HEK293 (cell line): Measurements from ENCODE around the gene UCK2.

ENCODE experiments used
- CTCF ChIA-PET: fragments of 350-600 bp; formaldehyde crosslinking; extraction: SDS; loops from one replicate; lab custom pipeline; 2021; ENCODE audit warnings: antibody characterized with exemption; lab: Yijun Ruan, JAX
- POLR2A ChIA-PET: fragments of 300-600 bp; formaldehyde crosslinking; extraction: SDS; loops from one replicate; lab custom pipeline; 2020; ENCODE audit warnings: antibody characterized with exemption, inconsistent platforms; lab: Yijun Ruan, JAX
- H3K27ac ChIP-seq: fragments of 200-500 bp; sonication (Bioruptor generic); 2 replicates; pipeline ENCODE4 v1.5.1; 2014; ENCODE audit warnings: low read depth, low read length, control low read depth, inconsistent platforms; ENCODE audit errors: extremely low read depth
- H3K36me3 ChIP-seq, 2 experiments: fragments of 200-500 bp in 1 of 2; sonication (Bioruptor generic) in 1 of 2; 1 replicate in 1 of 2; 2 replicates in 1 of 2; pipeline ENCODE4 v1.5.1; 2014 to 2017; ENCODE audit warnings: inconsistent platforms in 2 of 2, low read length in 2 of 2; ENCODE audit not compliant: control insufficient read depth in 2 of 2, insufficient read depth in 1 of 2
- H3K4me1 ChIP-seq: fragments of 200-500 bp; sonication (Bioruptor generic); 2 replicates; pipeline ENCODE4 v1.5.1; 2014; ENCODE audit warnings: mild to moderate bottlenecking, low read length, inconsistent platforms; ENCODE audit not compliant: control insufficient read depth, insufficient read depth
- H3K4me3 ChIP-seq: 2 replicates; pipeline ENCODE4 v1.5.1; 2011; ENCODE audit warnings: low read depth, mild to moderate bottlenecking, control low read depth, low read length, moderate library complexity
- H3K9me3 ChIP-seq: fragments of 200-500 bp; sonication (Bioruptor generic); 2 replicates; pipeline ENCODE4 v1.5.1; 2014; ENCODE audit warnings: low read depth, low read length, inconsistent platforms; ENCODE audit not compliant: control insufficient read depth, insufficient read depth
- ATF2 ChIP-seq: fragments of 450-650 bp; formaldehyde crosslinking; IDR thresholded peaks from 2 replicates; pipeline ENCODE4 v1.5.1; 2016; ENCODE audit warnings: missing biosample characterization, missing genetic modification characterization, low read depth
- CTCF ChIP-seq: fragments of 450-650 bp; formaldehyde crosslinking; IDR thresholded peaks from 2 replicates; pipeline ENCODE4 v1.5.1; 2016; ENCODE audit warnings: missing biosample characterization, missing genetic modification characterization
- GFI1B ChIP-seq: fragments of 450-650 bp; formaldehyde crosslinking; IDR thresholded peaks from 2 replicates; pipeline ENCODE4 v1.5.1; 2016; ENCODE audit warnings: missing biosample characterization, missing genetic modification characterization
- KLF1 ChIP-seq: fragments of 450-650 bp; formaldehyde crosslinking; IDR thresholded peaks from 2 replicates; pipeline ENCODE4 v1.5.1; 2016; ENCODE audit warnings: missing biosample characterization, missing genetic modification characterization
- KLF7 ChIP-seq: fragments of 450-650 bp; formaldehyde crosslinking; IDR thresholded peaks from 2 replicates; pipeline ENCODE4 v1.5.1; 2016; ENCODE audit warnings: missing biosample characterization, missing genetic modification characterization, borderline replicate concordance
- MZF1 ChIP-seq: fragments of 450-650 bp; formaldehyde crosslinking; IDR thresholded peaks from 2 replicates; pipeline ENCODE4 v1.5.1; 2017; ENCODE audit warnings: missing biosample characterization, missing genetic modification characterization, borderline replicate concordance
- OSR2 ChIP-seq: fragments of 450-650 bp; formaldehyde crosslinking; IDR thresholded peaks from 2 replicates; pipeline ENCODE4 v1.5.1; 2016; ENCODE audit warnings: missing biosample characterization, missing genetic modification characterization
- SP7 ChIP-seq: fragments of 450-650 bp; formaldehyde crosslinking; IDR thresholded peaks from 2 replicates; pipeline ENCODE4 v1.5.1; 2016; ENCODE audit warnings: missing biosample characterization, missing genetic modification characterization
- TRIM28 ChIP-seq: IDR thresholded peaks from 2 replicates; pipeline ENCODE4 v1.6.1; 2011; ENCODE audit warnings: low read length, control low read depth, borderline replicate concordance
- ZBTB26 ChIP-seq: fragments of 450-650 bp; formaldehyde crosslinking; optimal IDR thresholded peaks from 2 replicates; pipeline ENCODE3; 2016; ENCODE audit warnings: missing biosample characterization, mild to moderate bottlenecking, missing genetic modification characterization
- ZNF155 ChIP-seq: fragments of 450-650 bp; formaldehyde crosslinking; IDR thresholded peaks from 2 replicates; pipeline ENCODE4 v1.5.1; 2016; ENCODE audit warnings: missing biosample characterization, missing genetic modification characterization
- ZNF157 ChIP-seq: fragments of 450-650 bp; formaldehyde crosslinking; IDR thresholded peaks from 2 replicates; pipeline ENCODE4 v1.5.1; 2016; ENCODE audit warnings: missing biosample characterization, missing genetic modification characterization
- ZNF184 ChIP-seq: fragments of 450-650 bp; IDR thresholded peaks from 2 replicates; pipeline ENCODE4 v1.5.1; 2018; ENCODE audit warnings: missing biosample characterization, mild to moderate bottlenecking, missing genetic modification characterization
- ZNF214 ChIP-seq: fragments of 450-650 bp; formaldehyde crosslinking; IDR thresholded peaks from 2 replicates; pipeline ENCODE4 v1.5.1; 2017; ENCODE audit warnings: missing biosample characterization, mild to moderate bottlenecking, missing genetic modification characterization, borderline replicate concordance
- ZNF311 ChIP-seq: fragments of 450-650 bp; formaldehyde crosslinking; IDR thresholded peaks from 2 replicates; pipeline ENCODE4 v1.5.1; 2017; ENCODE audit warnings: missing biosample characterization, missing genetic modification characterization, borderline replicate concordance
- ZNF404 ChIP-seq: fragments of 450-650 bp; formaldehyde crosslinking; IDR thresholded peaks from 2 replicates; pipeline ENCODE4 v1.5.1; 2017; ENCODE audit warnings: missing biosample characterization, missing genetic modification characterization
- ZNF473 ChIP-seq: fragments of 450-650 bp; formaldehyde crosslinking; IDR thresholded peaks from 2 replicates; pipeline ENCODE4 v1.5.1; 2017; ENCODE audit warnings: missing biosample characterization, missing genetic modification characterization
- ZNF510 ChIP-seq: fragments of 450-650 bp; formaldehyde crosslinking; IDR thresholded peaks from 2 replicates; pipeline ENCODE4 v1.5.1; 2018; ENCODE audit warnings: mild to moderate bottlenecking, missing genetic modification characterization, missing biosample characterization; ENCODE audit not compliant: insufficient replicate concordance
- ZNF571 ChIP-seq: fragments of 450-650 bp; formaldehyde crosslinking; IDR thresholded peaks from 2 replicates; pipeline ENCODE4 v1.5.0; 2017; ENCODE audit warnings: missing biosample characterization, missing genetic modification characterization
- ZNF580 ChIP-seq: fragments of 450-650 bp; formaldehyde crosslinking; IDR thresholded peaks from 2 replicates; pipeline ENCODE4 v1.5.1; 2016; ENCODE audit warnings: missing biosample characterization, missing genetic modification characterization
- ZNF621 ChIP-seq: fragments of 450-650 bp; formaldehyde crosslinking; IDR thresholded peaks from 2 replicates; pipeline ENCODE4 v1.5.1; 2017; ENCODE audit warnings: missing biosample characterization, missing genetic modification characterization
- ZNF639 ChIP-seq: fragments of 450-650 bp; formaldehyde crosslinking; IDR thresholded peaks from 2 replicates; pipeline ENCODE4 v1.5.1; 2016; ENCODE audit warnings: missing biosample characterization, missing genetic modification characterization
- ZNF658 ChIP-seq: fragments of 450-650 bp; formaldehyde crosslinking; IDR thresholded peaks from 2 replicates; pipeline ENCODE4; 2016; ENCODE audit warnings: missing biosample characterization, missing genetic modification characterization
- ZNF660 ChIP-seq: fragments of 450-650 bp; IDR thresholded peaks from 2 replicates; pipeline ENCODE4 v1.5.1; 2018; ENCODE audit warnings: missing biosample characterization, mild to moderate bottlenecking, missing genetic modification characterization
- ZNF692 ChIP-seq: fragments of 450-650 bp; formaldehyde crosslinking; IDR thresholded peaks from 2 replicates; pipeline ENCODE4 v1.5.1; 2016; ENCODE audit warnings: missing biosample characterization, missing genetic modification characterization
- ZNF785 ChIP-seq: fragments of 450-650 bp; formaldehyde crosslinking; IDR thresholded peaks from 2 replicates; pipeline ENCODE4 v1.5.1; 2016; ENCODE audit warnings: missing biosample characterization, missing genetic modification characterization
- ZSCAN30 ChIP-seq: fragments of 450-650 bp; IDR thresholded peaks from 2 replicates; pipeline ENCODE4 v1.5.1; 2018; ENCODE audit warnings: missing biosample characterization, mild to moderate bottlenecking, missing genetic modification characterization, moderate library complexity

Gene UCK2

GRCh38 chr1:165911609-165912281 is 84.3 kb downstream of the UCK2 start:
- H3K36me3 ChIP-seq: peaks cover 0 to 48% of the 10 kb centered on the region in 2 experiments; a peak in 1 of 3 replicates
- H3K4me3 ChIP-seq: no peak overlapping the region
- no peaks in the 10 kb centered on the region for H3K9me3 ChIP-seq
- POLR2A ChIA-PET: interaction anchor here (0.7 kb wide), 1 partner anchor 196 kb away, joined by 4 read pairs; no protein-coding TSS in a partner anchor
- CTCF ChIA-PET: interaction anchor here (0.6 to 7.2 kb wide), 4 partner anchors 40 to 519 kb away, joined by 3 to 75 read pairs (median 4); no protein-coding TSS in a partner anchor
- H3K4me1 ChIP-seq: no peaks in the 10 kb centered on the region
- TF ChIP-seq ZNF155 (tag by site-specific recombination) (no peak), ATF2 (tag by site-specific recombination) (no peak), GFI1B (no peak), ZNF580 (tag by site-specific recombination) (no peak), MZF1 (tag by site-specific recombination) (no peak), ZSCAN30 (tag by site-specific recombination) (no peak), ZNF184 (tag by site-specific recombination) (no peak), OSR2 (tag by site-specific recombination) (no peak), ZNF660 (tag by site-specific recombination) (no peak), ZNF311 (tag by site-specific recombination) (no peak), TRIM28 (no peak), ZNF473 (tag by site-specific recombination) (no peak), ZNF692 (no peak), KLF7 (tag by site-specific recombination) (no peak), ZNF157 (tag by site-specific recombination) (no peak)
- no peak overlapping the region for H3K27ac ChIP-seq

GRCh38 chr1:165912638-165913037 is 85.2 kb downstream of the UCK2 start:
- no peaks in the 10 kb centered on the region for H3K4me1 ChIP-seq
- POLR2A ChIA-PET: no interaction called here
- CTCF ChIA-PET: interaction anchor here (0.6 to 7.2 kb wide), 7 partner anchors 50 to 520 kb away, joined by 3 to 75 read pairs (median 4); no protein-coding TSS in a partner anchor
- H3K27ac ChIP-seq: no peak overlapping the region
- H3K36me3 ChIP-seq: peaks cover 0 to 39% of the 10 kb centered on the region in 2 experiments; a peak in 1 of 3 replicates
- H3K4me3 ChIP-seq: no peak overlapping the region
- H3K9me3 ChIP-seq: no peaks in the 10 kb centered on the region
- no peak for TF ChIP-seq ZNF571 (tag by site-specific recombination)
- TF ChIP-seq ZBTB26 (tag by site-specific recombination): no peak
- no peak for TF ChIP-seq SP7 (tag by site-specific recombination)
- no peak for TF ChIP-seq KLF1 (tag by site-specific recombination)
- no peak for TF ChIP-seq ZNF658 (tag by site-specific recombination)
- no peak for TF ChIP-seq CTCF (tag by site-specific recombination)
- no peak for TF ChIP-seq ZSCAN30 (tag by site-specific recombination)
- no peak for TF ChIP-seq ZNF214
- no peak for TF ChIP-seq ZNF785
- no peak for TF ChIP-seq ZNF621 (tag by site-specific recombination)
- no peak for TF ChIP-seq TRIM28
- TF ChIP-seq ZNF639 (tag by site-specific recombination): no peak
- TF ChIP-seq ZNF660 (tag by site-specific recombination): no peak
- TF ChIP-seq ZNF510 (tag by site-specific recombination): no peak
- TF ChIP-seq ZNF404 (tag by site-specific recombination): no peak
- no peak for TF ChIP-seq ZNF311 (tag by site-specific recombination)
